Activated T-helper 9 cell treated with anti-CD3 and anti-CD28 coated beads, Interleukin-2, amount 50 U/mL, for 16 hours (primary cell): ENCODE data around the gene CYB5R3.

Experiments
- DNase-seq: peaks from one replicate; pipeline ENCODE4 v3.0.0-alpha.2; 2020; ENCODE audit warnings: low read depth

The CYB5R3 gene

DNA sequence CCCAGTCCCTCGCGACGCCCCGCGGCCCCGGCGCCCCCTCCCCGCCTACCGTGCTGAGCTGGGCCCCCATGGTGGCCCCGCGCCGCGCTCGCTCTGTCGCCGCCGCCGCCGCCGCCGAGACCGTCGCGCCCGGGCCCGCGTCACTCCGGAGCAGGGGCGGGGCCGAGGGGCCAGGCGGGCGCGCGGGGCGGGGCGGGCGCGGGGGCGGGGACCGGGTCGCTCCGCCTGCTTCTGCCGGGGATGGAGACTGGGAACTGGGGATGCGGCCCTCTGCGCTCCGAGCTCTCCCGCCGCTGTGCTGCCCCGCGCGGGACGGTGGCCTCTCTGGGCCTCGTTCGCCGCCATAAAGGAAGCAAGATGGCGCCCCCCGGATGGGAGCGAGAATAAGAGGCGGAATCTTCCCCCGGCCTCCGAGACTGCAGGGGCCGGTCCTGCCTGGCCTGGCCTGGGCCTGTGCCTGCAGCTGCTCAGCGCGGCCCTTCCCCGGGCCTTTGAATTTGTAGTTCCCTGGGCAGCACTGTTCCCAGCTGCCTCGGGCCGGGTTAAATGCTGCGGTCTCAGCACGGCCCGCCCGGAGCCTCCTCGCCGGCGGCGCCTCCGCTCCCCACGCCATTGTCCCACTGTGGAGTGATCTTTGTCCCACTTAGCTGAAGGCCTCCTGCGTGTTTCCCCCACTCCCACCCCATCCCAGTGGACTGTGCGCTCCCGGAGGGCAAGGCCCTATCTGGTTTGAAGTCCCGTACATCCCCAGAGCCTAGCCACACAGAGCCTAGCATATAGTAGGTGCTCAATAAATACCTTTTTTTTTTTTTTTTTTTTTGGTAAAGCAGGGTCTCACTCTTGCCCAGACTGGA, at the start of gene CYB5R3:
TSS of gene CYB5R3 (minus strand) at position 147 of the 854 bp plus-strand sequence. CDS start at position 70, 77 bp downstream.
- peak; percentile 63 for DNase-seq

GRCh38 chr22:42697542-42698013, 48.4 kb upstream of the CYB5R3 start:
- DNase-seq: no peak

DNA sequence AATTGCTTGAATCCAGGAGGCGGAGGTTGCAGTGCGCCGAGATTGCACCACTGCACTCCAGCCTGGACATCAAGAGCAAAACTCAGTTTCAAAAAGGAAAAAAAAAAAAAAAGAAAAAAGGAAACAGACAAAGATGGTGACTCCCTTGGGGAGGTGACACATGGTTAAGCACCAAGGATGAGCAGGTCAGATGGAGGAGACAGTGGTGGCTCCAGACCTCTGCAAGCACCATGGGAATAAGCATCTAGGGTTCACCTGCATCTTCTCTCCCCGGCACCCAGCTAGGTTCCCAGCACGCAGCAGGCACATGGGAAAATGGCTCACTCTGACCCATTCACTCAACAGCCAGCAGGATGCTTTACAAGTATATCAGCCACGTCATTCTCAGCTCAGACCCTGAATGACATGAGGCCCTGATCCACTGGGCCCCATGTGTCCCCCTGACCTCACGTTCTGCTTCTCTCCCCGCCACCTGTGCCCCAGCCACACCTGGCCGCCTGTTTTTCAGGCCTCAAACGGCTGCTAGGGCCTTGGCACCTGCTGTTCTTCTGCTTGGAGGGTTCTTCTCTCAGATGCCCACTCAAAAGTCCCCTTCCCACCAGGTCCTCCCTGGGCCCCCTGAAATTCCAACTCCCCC, 47.3 kb upstream of the CYB5R3 start:
- no peak for DNase-seq

GRCh38 chr22:42695294-42695693, 46.1 kb upstream of the CYB5R3 start:
- DNase-seq: no peak

DNA sequence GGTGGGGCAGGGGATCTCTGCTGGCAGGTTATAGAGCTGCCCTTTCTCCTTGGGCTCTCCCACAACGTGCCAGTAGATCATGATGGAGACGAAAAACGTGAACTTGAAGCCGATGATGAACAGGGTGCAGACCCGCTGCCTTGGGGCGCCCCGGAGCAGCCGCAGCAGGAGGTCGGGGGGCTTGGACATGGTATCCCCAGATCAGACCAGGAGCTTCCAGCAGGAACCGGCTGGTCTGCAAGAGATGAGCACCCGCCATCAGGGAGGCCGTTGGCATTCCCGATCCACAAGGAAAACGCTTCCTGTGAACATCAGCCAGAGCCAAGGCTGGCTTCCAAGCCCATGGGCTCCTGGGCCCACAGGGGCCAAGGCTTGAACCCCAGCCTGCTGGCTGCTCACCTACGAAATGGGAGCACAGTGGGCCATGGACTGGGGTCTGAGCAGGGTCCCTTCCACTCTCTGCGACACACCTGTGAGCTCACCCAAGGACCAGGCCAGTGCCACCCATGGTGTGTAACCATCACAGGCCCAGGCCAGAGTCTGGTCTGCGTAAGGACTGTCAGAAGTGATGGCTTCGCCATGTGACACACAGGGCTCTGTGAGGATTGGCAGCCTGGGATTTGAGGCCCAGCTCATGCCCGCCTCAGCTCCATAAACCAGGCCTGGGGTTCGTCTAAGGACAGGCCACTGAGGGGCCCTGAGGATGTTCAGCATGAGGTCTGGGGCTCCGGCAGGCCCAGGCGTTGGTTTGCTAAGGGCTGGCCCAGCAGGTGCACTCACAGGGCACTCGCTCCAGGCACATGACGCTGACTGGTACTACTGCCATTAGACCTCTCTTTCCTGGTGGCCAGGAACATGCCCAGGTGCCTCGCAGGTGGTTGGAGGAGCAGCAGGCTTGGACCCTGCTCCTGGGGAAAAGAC, 44.8 kb upstream of the CYB5R3 start:
- DNase-seq: no peak

DNA sequence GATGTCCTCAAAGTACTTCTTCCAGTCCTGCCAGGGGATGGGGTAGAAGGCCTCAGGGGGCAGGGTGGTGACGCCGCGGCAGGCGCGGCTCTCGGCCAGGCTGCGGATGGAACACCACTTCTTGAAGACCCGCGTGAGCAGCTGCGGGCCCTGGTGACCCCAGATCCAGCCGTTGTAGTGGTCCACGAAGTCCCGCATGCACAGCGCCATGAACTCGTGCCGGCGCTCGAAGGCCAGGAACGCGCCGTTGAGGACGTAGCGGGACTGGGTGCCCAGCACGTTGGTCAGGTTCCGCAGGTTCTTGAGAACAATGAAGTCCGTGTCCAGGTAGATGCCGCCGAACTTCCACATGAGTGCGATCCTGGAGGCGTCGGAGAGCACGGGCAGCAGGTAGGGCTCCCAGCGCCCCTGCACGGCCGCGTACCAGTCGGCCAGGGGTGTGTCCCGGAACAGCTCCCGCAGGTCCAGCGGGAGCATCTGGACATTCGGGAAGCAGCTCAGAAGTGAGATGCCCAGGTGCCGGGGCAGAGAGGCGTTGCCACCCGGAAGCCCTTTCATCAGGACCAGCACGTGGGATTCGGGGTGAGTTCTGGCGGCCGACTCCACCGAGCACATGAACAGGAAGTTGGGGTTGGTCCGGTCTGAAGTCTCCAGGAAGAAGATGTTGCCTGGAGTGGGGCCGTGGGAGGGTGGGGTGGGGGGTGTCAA, 44.0 kb upstream of the CYB5R3 start:
- no peak for DNase-seq

DNA sequence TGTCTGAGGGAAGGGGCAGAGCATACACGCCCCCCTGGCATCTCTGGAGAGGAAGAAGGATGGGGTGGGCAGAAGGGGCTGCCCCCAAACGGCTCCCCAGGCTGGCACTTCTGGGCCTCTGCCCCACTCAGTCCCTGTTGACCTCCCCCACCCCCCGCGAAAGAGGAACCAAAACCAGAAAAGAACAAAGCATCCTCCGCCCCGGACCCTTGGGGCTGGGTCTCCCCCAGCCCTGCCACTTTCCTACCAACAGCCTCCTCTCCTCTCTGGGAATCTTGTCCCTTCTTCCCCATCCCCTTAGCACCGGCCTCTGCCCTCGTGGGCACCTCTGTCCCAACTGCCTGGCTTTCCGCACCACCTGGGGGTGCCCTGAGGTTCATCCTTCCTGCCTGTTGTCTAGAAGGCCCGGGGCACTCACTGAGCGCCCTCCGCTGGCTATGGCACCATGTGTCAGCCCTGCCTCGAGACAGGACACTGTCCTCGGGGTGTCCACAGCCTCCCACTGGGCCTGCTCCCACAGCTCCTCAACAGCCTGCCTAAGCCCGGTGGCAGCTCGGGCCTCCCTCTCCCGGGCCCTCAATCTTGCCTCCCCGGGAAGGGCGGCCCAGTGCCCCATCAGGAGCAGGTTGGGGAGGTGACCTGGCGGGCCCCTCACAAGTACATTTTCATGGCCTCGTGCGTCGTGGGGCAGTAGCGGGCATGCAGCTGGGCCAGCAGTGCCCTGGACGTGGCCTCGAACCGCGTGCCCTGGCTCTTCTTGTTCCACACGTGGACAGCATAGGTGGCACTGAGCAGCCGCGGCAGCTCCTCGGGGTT, 43.3 kb upstream of the CYB5R3 start:
- DNase-seq: no peak

DNA sequence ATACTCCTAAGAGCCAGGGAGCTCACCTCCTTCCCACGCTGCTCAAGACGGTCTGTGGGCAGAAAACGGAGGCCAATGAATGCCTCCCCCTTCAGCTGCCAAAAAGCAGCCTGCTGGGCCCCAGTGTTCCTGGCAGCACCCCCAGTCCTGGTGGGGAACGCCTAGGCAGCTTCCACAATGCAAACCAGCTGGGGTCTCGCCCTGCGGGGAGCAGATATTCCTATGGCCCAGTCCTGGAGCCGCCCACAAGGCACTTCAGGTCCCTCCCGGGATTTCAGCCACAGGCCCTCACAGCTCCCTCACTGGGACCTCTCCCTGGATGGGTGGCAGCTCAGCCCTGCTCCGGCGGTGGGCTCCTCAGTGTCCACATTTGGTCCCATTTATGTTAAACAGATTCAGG, 42.2 kb upstream of the CYB5R3 start:
- no peak for DNase-seq

DNA sequence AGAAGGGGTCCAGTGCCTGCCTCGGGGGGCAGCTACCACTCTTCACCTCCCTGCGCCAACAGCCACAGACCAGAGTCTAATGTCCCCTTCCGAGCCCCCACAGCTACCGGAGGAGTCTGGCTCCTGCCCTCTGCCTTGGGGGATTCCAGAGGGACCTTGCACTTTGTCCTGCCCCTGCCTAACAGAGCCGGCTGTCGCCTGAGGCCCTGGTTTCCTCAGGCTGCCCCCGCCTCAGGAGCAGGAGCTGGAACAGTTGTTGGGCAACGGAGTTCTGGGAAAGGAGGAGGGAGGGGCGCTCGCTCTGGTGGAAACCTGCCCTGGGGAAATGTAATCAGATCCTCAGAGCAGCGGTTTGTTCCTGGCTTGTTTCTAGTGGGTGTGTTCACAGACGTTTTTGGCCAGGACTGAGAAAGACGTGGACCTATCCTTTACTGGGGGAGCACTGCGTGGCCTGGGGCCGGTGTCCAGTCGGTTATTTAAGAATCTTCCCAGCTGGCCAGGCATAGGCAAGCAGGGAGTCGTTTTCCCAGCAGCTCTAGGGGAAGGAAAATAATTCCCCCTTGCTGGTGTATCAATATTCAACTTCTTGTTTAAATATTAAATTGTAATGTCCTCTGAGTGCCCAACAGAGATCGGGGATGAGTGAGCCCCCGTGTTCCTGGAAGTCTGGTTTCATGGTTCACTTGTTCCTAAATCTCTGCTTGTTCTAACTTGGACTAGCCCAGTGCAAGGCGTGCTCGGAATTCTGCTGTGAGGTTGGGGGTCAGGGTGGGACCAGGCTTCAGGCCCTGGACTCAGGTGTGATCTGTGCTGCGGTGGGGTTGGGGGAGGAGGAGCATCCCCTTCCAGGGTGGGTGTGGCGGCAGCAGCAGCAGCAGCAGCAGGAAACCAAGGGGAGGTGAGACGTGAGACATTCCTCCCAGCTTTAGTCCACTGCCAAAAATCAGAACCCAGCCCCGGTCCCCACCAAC, 39.3 kb upstream of the CYB5R3 start:
- DNase-seq: no peak

DNA sequence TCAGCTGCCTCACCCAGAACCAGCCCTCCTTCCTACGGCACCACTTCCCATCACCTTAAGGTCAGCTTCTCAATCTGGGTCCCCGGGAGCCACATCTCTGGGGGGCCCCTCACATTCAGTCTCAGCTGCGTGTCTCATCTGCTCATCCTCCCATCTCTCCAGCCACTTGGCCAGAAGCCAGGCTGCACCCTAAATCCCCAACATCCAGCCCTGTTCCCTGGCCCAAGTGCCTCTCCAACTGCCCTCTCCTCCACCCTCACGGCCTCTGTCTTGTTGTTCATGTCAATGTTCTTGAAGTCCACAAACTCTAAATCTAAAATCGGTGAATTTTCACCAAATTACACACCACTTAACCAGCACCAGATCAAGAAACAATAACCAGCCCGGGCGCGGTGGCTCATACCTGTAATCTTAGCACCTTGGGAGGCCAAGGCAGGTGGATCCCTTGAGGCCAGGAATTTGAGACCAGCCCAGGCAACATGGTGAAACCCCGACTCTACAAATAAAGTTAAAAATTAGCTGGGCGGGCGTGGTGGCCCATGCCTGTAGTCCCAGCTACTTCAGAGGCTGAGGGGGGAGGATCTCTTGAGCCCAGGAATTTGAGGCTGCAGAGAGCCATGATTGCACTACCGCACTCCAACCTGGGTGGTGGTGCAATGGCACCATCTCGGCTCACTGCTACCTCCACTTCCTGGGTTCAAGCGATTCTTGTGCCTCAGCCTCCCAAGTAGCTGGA, 37.7 kb upstream of the CYB5R3 start:
- DNase-seq: no peak

DNA sequence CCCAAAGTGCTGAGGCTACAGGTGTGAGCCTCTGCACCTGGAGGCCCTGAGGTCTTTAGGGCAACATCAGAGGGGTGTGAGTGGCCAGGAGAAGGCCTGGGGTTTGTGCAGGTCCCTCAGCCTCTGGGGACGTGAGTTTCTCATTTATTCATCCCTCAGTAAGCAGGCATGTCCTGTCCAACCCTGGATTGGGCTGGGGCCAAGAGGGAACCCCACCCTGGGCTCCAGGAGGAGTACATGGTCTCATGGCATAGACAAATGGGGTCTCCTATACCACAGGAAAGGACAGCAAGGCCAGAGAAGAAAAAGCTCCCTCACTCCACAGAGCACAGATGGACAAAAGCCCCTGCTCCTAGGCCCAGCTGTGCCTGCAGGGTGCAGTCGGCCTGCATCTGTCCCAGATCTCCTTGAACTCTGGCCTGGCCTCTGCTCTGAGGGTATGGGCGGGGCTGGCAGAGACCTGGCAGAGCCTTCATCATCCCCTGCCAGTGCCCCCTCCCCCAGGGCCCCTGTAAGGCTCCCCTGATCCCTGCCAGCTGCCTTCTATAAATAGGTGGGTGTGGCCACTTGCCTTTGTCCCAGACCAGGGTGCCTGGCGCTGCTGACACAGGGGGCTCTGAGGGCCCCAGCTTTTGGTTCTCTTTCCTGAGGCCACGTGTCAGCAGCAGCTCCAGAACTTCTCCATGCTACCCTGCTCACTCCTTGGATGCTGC, 36.9 kb upstream of the CYB5R3 start:
- no peak for DNase-seq

DNA sequence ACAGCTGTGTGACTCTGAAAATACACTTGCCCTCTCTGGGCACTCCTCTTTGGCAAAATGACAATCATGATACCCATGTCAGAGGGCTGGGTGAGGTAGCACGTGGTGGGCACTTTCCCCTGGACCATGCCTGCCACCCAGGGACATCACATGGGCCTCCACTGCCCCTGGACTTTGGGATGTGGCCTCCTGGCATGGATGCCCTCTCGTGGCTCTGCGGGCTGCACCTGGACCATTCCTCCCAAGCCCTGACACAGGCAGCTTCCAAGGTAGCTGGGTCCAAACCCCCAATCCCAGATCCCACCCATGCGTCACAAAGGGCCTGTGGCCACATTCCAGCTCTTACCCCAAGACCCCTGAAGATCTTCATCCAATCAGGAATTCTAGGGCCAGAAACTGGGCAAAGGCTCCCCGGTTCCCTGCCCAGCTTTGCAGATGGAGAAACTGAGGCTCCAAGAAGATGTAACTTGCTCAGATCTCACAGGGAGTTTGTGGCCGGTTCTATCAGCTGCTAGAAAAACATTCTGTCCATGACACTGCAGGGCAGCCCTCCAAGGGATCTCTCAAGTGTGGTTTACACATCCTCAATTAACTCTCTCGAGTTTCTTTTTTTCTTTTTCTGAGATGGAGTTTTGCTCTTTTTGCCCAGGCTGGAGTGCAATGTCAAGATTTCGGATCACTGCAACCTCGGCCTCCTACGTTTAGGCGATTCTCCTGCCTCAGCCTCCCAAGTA, 35.4 kb upstream of the CYB5R3 start:
- DNase-seq: no peak

- DNase-seq: no peak
Observed at GRCh38 chr22:42683578-42684283, 34.5 kb upstream of the CYB5R3 start.

- no peak for DNase-seq
Observed at GRCh38 chr22:42682113-42682851, 33.1 kb upstream of the CYB5R3 start.

GRCh38 chr22:42680648-42681047, 31.5 kb upstream of the CYB5R3 start:
- no peak for DNase-seq

DNA sequence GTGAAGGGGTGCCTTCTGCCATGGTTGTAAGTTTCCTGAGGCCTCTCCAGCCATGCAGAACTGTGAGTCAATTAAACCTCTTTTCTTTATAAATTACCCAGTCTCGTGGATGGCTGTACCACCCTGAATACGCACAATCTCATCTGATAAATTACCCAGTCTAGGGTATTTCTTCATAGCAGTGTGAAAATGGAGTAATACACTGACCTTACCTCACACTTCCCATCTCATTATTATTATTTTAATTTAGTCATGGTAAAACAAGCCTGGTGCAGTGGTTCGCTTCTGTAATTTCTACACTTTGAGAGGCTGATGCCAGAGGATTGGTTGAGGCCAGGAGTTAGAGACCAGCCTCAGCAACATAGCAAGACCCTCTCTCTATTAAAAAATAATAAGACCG, 30.5 kb upstream of the CYB5R3 start:
- no peak for DNase-seq
